Myocyte (in vitro differentiated cells): ENCODE data around the gene GRIK3. TPM values are rescaled to one million over a fixed set of nuclear protein-coding genes. Genes with fewer than 3 reads are reported as not detected.
A peak's percentile ranks its signal among the peaks of the same experiment; 100 is the strongest.

ENCODE experiments used
- DNase-seq: peaks from one replicate; pipeline ENCODE4 v3.0.0-alpha.2; 2012; ENCODE audit warnings: low read depth
- total RNA-seq: library from RNA; depleted of rRNA; stranded (reverse); fragments of >200 nt; gene quantifications from 2 replicates; pipeline ENCODE4 v1.2.3, GENCODE V29; 2014

GRIK3 gene
- total RNA-seq, 1 donor from 2014 or later: not detected

DNA sequence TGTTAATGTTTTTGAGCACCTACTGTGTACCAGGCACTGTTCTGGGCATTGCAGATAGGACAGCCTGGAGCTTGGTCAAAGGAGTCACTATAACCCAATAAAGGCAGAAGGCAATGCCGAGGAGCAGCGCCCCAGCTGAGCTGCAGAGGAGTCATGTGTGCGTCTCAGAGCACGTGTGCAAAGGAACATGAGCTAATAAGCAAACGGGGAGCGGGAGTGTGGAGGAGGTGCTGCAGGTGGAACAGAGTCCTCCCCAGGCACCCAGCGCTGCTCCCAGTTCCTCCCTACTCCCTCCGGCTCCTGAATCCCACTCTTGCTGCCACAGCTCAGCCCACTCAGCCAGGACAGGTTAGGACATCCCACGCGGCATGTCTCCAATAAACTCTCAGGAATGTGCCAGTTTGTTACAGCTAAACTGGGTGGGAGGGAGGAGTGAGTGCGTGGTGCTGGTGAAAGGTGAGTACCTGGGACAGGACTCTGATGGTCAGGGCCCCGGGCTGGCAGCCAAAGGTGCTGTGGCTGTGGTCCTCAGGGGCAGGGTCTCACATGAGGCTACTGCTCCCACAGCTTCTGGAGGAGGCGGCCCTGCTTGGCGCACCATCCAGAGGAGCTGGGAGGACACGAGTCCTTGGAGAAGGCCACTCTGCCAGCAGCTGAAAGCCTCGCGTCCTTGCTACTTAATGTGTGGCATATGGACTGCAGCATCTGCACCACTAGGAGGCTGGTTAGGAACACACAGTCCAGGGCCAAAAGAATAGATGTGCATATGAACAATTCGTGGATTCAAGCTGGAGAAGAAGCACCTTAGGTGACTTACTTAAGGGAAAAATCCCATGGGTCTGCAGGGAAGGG lies 52.3 kb downstream of the GRIK3 start:
- no peak for DNase-seq

- no peak for DNase-seq
These were observed 53.2 kb downstream of the GRIK3 start for GRCh38 chr1:36981126-36981525.

GRCh38 chr1:36977731-36978406 lies 56.4 kb downstream of the GRIK3 start:
- DNase-seq: no peak

DNA sequence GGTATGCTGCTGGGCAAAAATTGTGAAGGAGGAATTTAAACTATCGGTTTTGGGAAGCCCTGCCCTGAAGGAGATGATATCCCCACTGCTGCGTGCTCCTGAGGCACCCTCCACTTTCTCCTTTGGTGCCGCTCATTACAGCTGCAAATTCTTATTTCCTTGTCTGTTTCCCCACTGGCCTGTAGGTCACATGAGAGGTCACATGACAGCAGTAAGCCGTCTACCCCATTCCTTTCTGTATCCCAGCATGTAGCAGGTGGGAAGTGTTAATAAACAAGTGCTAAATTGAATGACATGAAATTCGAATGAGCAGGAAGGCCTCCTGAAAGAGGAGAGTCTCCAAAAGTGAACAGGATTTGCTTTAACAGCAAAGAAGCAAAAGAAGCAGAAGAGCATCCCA lies 58.7 kb downstream of the GRIK3 start:
- no peak for DNase-seq

DNA sequence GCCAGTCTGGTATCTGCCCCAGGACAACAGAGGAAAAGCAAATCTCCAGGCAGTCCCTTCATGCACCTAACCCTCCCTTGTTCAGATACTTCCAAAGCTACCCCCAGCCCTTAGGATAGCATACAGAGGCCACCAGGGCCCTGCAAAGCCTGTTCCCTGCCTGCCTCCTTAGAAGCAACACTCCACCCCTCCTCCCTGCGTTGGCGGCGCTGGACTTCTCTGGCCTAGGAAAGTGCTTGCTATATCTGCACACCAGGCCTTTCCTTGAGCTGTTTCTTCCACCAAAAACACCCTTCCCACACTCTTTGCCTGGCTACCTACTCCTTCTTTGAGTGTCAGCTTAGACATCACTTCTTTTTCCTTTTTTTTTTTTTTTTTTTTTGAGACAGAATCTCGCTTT lies 61.3 kb downstream of the GRIK3 start:
- DNase-seq: no peak

DNA sequence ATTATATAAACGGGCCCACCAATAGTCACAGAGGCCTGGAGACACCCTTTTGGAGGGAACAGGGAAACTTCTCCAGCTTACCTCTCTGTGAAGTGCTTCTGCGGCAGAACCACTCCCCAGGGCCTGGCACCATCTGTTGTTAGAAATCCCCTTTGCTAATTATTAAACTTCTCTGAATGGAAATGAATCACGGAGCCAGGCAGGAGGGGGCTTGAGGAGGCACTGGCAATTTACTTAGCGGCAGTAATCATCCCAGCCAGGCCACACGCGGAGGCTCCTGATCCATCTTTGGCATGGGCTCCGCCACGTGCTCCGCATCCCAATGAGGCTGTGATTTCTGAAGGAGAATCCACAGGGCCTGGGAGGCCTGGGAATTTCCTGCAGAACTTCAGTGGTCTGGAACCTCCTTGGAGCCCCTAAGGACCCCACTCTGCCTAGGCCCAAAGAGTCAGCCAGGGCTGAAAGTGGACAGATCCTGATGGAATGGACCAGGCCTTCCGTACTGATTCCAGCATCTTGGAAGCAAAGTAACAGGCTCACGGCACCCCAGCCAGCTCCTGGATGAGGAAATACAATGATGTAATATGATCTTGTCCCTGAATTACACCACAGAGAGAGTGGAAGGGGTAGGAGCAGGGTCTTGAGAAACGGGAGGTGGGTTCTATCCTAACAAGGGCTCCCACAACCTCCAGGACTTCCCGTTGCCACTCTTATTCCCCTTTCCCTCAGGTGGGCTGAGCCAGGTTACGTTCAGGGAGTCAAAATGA lies 62.3 kb downstream of the GRIK3 start:
- DNase-seq: no peak

- DNase-seq: no peak
These were observed 65.6 kb downstream of the GRIK3 start for GRCh38 chr1:36968730-36969129.

DNA sequence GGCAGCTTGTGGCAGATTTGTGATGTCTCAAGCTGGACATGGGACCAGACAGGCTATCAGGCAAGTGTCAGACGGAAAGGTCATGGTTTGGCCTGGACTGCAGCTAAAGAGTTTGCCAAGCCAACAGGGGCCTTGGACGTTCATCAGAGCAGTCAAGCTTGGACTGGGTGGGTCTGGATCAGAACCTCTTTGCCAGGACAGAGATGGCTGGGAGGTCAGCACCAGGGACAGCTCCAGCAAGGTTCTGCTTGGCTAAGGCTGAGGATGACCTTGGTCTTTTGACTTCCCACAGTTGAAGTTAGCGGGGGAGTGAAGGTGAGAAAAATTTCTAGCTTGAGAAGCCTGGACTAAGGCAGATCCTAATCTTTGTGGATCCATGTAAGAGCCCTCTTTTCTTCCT lies 68.1 kb downstream of the GRIK3 start:
- DNase-seq: peak; percentile 1

- no peak for DNase-seq
These were observed 68.8 kb downstream of the GRIK3 start for GRCh38 chr1:36965275-36966159.

GRCh38 chr1:36964830-36965229 lies 69.5 kb downstream of the GRIK3 start:
- DNase-seq: no peak

GRCh38 chr1:36963006-36963405 lies 71.3 kb downstream of the GRIK3 start:
- no peak for DNase-seq

DNA sequence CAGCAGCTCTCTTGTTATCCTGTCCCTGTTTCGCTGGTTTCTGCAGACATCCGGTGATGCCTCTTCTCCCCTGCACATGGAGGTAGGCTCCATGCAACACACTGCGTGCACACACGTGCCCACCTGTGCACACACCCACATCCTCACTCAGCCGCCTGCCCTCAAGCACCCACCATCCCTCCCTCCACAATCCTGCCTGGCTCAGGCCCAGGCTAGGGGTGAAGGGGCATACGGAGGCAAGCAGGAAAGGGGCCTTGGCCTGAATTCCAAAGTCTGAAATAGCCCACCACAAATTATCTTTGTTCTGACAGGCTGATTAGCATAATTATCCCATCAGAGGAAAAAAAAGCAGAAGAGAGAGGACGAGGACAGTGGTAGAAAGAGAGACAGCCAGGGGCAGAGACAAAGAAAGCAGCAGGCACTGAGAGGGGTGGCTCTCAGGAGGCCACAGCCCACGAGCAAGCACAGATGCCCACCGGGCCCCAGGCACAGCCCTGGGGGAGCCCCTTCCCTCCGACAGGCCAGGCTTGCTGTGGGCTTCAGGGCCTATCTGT lies 73.2 kb downstream of the GRIK3 start:
- DNase-seq: no peak

- DNase-seq: no peak
These were observed 77.7 kb downstream of the GRIK3 start for GRCh38 chr1:36956570-36956969.

GRCh38 chr1:36955016-36955415 lies 79.3 kb downstream of the GRIK3 start:
- DNase-seq: no peak

GRCh38 chr1:36953061-36953460 lies 81.3 kb downstream of the GRIK3 start:
- DNase-seq: no peak

- no peak for DNase-seq
These were observed 82.6 kb downstream of the GRIK3 start for GRCh38 chr1:36951761-36952160.

DNA sequence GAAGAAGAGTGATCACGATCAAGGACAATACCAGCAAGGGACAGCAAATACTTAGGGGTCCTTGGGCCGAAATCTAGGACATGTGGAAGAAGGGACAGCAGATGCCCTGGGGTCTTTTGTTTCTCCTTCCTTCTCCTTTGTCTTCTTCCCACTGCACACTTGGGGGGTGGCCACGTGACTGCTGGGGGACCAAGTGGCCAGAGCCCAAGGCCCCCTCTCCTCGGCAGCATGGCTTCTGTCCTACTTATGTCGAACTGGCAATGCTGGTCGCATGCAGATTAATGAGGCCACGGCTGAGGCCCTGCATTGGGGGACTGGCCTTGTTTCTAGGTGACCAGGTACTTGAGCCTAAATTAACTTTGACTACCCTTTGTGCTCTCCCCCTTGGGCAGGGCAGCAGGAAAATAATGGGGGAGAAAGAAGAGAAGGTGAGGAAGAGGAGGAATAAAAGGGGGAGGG lies 83.0 kb downstream of the GRIK3 start:
- no peak for DNase-seq

- DNase-seq: no peak
These were observed 83.6 kb downstream of the GRIK3 start for GRCh38 chr1:36950604-36951291.

- DNase-seq: no peak
These were observed 85.7 kb downstream of the GRIK3 start for GRCh38 chr1:36948606-36949005.

DNA sequence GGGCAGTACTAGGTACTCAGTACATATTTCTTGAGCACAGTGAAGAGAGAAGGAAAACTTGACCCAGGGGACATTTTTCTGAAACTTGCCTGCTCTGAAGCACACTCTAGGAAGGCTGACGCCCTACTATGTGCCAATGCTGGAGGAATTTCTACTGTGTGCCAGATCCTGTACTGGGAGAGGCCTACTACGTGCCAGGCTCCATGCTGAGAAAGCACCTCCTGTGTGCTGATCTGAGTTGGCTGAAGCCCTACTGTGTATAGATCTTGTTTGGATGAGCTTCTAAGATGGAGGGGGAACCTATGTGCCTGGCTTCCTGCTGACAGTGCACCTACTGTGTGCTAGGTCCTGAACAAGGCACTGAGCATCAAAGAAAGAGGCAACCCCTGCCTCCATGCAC lies 86.2 kb downstream of the GRIK3 start:
- DNase-seq: no peak
